HG03520 (cell line): ENCODE data around the gene METAP2.

Experiments used
- ATAC-seq: cut with Tn5 transposase; IDR thresholded peaks from one replicate; pipeline ENCODE4 v1.9.1; 2021; ENCODE audit warnings: mild to moderate bottlenecking, moderate library complexity; ENCODE audit not compliant: unreplicated experiment

Gene METAP2

DNA sequence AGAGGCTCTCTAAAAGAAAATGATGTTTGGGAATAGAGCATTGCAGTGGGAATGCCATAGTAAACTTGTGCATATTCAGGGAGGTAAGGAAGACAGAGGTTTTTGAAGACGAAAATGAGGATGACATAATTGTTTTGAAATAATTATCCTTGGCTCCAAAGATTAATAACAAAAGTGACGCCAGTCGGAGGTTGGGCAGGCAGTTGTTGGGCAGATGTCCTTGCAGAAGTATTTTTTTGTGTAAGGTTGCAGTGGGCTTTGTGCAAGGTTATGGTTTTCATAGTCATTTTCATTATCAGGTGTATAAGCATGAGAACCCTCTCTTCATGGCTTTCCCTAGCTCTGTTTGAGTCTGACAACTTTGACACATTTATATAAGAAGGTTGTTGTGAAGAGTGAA, 35.3 kb downstream of the METAP2 start:
- no peak for ATAC-seq

DNA sequence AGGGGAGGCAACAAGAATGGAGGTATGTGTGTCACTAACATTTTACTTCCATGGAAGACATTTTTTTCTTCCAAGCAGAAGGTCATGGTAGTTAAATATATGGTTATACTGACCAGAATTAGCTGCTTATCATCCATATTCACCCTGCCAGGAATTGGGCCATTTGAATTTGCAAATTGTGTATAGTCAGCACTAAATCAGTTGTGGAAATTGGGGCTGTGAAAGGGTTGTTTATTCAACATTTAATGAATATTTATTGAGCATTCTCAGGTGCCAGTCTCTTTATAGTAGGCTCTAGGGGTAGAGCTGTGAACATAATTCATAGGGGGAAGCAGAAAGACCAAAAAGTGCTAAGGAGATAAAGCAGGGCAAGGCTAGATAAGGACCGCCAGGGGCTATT, 38.0 kb downstream of the METAP2 start:
- no peak for ATAC-seq

DNA sequence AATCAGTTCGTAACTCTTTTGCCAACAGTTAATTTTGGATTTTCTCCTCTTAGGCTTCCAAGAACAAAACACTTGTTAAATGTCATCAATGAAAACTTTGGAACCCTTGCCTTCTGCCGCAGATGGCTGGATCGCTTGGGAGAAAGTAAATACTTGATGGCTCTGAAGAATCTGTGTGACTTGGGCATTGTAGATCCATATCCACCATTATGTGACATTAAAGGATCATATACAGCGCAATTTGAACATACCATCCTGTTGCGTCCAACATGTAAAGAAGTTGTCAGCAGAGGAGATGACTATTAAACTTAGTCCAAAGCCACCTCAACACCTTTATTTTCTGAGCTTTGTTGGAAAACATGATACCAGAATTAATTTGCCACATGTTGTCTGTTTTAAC, 39.6 kb downstream of the METAP2 start:
- no peak for ATAC-seq

DNA sequence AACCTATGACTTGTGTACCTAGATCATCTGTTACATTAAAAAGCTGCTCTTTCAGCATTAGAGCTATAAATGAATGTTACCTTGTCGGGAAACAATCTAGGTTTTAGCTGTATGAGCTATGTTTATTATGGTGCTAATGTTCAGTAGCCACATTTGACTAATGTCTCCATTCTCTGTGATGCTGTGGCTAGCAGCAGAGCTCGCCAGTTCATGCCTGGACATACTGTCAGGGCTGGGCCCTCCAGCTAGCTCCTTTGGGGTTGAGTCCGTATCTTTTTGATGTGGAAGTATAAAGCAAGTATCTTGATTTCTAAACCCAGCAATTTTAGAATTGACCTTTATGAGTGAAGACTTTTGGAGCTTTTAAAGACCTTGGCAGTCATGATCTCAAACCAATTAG, 41.2 kb downstream of the METAP2 start:
- ATAC-seq, result no peak

DNA sequence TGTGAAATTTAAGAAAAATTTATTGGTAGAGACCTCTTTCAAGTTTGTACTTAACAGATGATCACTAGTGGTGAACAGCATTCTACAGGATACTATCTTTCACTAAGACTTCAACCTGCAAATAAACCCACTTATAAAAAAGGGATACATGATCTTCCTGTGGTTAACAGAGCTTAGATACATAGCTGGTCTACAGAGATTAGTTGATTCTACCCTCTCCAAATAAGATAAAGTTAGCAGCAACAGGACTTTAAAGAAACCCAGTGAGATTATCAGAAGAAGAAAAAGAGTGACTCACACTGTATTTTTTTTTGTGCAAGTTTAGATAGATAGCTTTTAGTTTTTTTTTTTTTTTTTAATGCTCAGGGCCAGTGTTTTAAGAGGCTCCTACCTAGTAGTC, 42.8 kb downstream of the METAP2 start:
- ATAC-seq, result no peak

DNA sequence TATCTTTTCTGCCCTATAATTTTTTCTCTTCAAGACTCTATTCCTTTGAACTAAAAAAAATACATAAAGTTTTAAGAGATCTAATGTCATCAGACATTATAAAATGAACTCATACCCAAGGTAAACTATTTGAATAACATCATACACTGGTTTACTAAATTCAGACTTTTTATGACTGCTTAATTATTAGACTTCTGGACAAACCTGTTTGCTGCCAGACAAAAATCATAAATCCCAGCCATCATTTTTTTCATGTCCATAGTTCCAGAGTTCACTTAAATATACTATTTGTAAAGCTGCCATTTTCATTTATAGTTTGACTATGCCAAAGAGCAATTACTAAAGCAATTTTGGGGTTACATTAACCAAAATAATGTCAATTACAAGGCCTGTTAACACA, 43.3 kb downstream of the METAP2 start:
- no peak for ATAC-seq

DNA sequence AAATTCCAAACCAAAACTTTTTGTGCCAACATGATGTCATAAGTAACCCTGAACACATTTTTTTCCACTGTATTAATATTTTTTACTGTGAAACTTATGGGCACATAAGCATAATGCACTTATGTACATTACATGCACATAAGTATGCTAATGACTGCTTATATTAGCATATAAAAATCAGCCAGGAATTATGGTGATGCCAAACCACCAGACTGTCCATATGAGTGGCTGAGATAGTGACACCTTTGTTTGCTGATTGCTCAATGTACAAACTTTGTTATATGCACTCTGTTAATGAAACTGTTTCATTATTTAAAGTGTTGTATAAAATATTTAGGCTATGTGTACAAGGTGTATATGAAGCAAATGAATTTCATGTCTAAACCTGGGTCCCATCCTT, 45.0 kb downstream of the METAP2 start:
- ATAC-seq, result no peak

DNA sequence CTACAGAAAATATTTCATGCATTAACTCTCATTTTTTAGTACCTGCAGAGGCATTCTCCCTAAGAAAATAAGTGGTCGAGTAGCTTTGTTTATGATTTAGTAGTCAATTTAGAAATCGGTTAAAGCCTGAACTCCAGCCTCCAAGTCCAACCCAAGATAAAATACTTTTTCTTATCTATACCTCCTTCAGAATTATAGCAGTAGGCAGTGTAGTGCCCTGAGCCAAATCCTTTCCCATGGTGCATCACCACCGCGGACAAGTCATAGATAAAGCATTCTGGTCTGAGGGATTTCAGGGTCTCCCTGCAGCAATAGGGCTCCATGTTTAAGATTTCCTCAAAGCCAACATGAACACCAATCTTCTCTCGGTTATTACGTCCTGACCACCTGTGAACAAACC, 46.9 kb downstream of the METAP2 start:
- no peak for ATAC-seq

DNA sequence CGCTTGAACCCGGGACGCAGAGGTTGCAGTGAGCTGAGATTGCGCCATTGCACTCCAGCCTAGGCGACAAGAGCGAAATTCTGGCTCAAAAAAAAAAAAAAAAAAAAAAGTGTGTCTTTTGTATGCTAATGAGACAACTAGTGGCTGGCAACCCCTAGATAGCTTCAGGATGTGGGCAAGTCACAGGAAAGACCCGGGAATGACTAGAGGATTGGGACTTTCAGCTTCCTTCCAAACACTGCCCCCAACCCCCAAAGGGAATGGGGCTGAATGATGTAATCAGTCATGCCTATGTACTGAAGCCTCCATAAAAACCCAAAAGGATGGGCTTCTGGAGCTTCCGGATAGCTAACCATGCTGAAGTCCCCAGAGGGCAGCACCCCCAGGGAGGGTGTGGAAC, 48.7 kb downstream of the METAP2 start:
- no peak for ATAC-seq

DNA sequence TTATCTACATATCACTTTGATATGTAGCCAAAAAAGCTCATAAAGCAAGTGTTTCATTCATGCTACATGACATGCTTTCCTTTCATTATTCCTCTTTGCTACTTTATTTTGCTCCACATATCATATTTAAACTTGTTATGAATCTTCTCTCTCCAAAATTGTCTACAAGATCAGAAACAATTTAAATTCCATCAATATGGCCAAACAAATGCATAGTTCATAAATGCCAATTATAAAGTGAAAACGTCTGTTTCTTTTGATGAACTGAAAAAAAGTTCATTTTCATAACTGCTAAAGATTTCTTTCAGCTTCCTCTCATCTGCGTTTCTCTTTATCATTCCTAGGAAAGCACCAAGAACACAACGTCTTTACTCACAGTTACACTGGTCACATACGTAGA, 54.5 kb downstream of the METAP2 start:
- no peak for ATAC-seq

DNA sequence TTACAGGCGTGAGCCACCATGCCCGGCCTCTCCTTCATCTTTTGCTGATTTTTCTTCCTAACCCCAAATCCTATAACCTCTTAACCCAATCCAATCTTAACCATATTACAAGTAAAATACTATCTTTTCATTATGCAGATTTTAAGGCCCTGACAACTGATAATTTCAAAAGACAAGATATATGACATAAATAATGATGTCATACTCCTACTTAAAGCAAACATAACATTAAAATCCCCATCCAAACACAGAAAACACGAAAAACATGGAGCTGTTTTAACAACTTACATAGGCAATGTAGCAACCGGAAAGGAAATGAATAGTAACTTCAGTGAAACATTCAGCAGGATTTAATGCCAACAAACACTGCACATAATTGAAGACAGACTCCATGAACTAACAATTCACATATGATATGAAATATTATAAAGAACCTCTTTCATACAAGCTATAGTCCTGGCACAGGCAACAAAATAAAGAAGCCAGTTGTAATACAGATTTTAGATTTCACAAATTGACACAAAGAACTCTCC, 55.8 kb downstream of the METAP2 start:
- no peak for ATAC-seq

DNA sequence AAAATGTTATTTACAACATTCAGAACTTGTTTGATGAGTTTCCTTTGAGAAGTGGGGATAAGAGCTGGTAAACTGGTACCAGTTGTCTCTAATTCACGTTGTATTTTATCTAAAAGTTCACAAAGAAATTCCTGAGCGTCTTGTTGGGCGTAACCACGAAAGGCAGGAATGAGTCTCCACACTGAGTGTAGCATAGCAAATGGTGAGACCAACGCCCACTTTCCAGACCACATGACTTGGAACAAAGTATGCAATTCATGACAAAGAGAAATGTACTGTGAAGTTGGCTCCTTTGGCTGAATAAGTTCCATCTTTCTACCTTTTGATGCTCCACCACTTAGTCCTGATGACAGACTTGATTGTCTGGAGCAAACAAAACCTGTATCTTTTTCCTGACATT, 58.9 kb downstream of the METAP2 start:
- no peak for ATAC-seq

DNA sequence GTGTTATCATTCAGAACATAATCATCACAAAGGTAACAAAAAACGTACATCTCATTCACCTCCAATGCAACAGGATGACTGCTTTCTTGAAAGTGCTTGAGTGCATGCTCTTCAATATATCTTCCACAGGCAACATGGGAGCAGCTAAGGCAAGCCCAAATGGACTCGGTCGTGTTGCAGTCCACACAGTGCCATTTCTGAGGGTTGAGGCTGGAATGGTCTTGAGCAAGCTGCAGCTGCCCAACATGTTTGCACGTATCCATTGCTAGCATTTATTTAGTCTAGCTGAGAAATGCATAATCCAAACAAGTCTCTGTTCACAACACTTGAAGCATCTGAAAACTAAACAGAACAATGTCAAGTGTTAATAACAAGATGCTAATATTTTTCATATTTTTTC, 60.0 kb downstream of the METAP2 start:
- no peak for ATAC-seq

DNA sequence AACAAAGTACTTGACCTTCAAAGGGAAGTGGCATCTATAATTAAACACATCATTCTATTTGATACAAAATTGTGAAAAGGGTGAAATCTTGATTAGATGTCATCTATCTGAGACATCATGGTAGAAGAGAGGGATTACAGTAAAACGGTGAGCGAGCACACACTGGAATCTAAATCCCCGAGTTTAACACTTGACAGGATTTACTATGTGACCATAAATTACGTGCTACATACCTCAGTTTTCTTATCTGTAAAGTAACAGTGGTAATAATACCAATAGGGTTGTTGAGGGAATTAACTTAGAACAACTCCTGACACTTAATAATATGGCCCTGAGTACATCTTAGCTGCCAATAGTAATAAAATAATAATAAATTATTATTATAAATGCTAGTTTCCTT, 64.1 kb downstream of the METAP2 start:
- no peak for ATAC-seq

DNA sequence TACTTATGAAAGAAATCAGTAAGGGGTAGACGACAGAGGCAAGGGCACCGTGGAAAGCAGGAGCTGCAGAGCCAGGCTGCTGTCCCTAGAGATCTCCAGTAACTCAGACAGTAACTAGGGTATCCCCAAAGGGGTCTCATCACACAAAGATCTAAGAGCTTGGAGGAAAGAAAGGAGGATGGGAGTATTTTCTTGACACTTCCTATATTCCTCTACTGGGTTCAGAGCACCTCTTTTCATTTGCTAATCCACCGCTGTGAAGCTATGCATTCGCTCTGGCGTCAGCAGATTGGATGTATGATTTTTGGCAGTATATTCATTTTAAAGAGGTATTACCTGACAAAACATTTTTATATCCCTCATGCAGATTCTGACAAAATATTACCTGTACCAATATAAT, 64.7 kb downstream of the METAP2 start:
- no peak for ATAC-seq

DNA sequence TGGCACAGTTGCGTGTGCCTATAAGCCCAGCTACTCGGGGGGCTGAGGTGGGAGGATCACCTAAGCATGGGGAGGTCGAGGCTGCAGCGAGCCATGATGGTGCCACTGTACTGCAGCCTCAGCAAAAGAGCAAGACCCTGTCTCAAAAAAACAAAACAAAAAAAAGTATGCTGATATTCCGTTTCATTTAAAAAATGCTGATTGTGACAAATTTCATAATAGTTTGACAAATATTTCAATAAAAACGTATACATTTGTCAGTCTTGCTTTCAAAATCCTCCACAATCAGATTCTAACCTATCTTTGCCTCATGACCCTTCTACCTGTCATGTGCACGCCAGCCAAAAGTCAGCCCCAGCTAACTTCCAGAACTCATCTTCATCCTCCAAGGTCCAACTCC, 67.5 kb downstream of the METAP2 start:
- ATAC-seq, result no peak

DNA sequence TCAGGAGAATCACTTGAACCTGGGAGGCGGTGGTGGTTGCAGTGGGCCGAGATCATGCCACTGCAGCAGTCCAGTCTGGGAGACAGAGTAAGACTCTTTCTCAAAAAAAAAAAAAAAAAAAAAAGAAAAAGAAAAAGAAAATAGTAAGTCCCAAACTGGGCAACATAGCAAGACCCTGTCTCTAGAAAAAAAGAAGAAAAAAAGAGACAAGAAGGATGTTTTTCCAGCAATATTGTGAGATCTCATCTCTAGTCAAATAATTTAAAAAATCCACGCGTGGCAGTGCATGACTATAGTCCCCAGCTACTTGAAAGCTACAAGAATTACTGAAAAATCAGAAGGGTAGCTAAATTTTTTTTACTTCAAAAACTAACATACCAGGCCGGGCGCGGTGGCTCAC, 69.4 kb downstream of the METAP2 start:
- ATAC-seq, result no peak

DNA sequence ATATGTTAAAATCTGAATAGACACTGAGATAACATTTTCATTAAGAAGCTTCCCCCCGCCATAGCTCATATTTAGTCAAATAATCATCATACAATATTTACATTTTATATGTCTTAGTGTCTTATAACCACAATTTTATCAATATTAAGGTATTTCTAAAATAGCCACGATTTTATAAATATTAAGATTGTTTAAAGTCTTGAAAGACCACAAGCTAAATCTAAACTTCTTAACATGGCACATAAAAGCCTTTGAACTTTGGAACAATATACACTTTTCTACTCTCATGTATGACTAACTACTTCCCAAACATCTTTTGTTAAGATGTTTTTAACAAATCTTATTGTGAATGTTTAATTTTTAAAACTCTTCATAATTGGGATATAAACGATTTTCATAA, 70.8 kb downstream of the METAP2 start:
- ATAC-seq, result no peak

DNA sequence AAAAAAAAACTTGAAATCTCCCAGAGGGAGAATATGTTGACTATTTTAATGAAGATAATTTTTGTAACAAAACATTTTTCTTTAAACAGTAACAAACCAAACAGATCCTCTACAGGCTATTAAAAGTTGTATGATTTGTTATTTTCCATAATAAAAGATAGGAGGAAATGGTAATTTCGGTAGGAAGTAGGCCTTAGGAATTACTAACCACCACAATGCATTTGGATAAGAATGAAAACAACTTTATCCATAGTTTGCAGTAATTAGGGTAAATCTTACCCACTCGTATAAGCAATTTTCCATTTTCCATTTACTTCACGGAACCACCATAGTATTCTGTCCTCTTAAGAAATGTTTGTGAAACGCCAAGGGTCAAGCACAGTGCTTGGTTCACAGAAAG, 71.4 kb downstream of the METAP2 start:
- ATAC-seq, result no peak

DNA sequence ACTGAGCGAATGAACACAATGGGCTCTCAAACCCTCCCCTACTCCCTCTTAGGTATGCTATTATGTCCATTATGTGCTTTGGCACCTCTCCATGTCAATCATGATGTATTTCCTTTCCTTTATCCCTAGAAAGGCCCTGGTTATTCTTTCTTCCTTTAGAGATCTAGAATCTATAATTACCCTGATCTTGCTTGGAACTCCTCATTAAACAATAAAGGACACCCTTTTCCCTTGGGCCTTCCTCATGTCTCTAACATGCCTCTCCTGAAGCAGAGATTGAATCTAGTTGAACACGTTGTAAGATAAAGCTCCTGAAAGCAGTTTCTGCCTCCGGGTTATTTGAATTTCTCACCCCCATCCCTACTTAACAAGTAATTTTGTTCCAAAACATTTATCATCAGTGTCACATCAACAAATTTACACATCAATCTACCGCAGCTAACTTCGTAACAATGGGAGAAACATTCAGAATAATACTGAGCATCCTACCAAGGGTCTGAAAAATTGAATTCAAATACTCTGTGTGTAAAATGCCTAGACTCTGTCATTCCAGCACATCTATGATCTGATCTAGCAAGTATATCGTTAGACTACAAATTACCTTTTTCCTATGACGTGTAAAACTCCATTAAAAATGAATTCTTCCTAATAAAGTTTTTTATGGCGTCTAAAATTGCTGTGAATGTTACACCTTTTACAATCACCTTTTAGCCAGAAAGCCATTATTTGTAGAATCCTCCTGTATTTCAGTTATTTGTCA, 72.0 kb downstream of the METAP2 start:
- no peak for ATAC-seq

DNA sequence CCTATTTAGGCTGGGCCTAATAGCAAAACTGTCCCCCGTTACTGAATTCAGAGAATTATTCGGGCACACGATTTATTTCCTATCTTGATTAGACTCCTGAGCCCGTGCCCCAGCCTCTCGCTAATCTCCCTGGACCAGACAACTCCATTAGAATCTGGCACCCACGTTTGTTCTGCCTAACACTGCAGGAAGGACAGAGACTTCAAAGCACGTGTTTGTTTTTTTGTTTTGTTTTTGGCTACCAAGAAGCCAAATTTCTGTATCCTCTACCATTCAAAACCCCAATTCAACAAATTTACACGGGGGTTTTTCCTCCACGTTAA, 72.5 kb downstream of the METAP2 start:
- no peak for ATAC-seq

DNA sequence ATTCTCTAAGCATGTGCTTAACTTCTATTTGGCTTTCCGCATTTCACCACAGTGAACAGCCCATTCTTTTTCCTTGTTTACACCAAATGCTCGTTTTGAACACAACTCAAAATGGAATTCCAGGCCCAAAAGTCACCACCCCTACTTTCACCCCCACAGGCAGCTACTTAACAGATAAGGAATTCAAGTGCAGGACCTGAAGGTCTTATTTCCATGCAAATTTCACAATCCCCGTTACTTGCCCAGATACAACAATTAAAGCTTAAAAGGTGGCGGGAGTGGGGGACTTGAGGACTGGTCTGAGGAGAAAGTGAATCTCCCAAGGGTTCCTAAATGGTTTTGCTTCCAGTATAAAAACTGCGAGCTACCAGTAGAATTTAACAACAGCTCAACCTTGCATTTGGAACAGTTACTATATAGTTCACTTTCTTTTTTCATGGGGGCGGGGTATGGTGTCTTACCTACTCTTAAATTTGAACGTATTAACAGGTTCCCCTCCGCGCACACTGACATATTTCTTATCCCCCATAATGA, 73.6 kb downstream of the METAP2 start:
- no peak for ATAC-seq

DNA sequence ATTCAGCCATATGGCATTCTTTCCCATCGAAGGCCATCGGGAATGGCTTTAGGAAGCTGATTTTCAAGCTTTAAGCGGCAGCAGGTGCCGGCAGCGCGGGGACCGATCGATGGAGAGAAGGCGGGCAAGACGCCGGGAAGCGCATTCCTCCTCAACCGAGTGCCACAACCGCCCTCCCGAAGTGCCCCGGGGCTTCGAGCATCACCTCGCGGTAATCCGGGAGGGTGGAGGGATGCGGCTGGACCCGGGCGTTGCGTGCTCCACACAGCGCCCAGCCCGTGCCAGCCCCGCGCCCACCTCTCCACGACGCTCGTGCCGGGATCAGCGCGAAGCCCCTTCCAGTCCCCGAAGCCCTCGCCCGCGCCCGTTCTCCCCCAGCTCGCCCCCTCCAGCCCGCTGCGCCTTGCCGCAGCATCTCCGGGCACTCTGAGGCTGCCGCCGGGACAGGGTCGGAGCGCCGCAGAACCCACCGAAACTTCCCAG, 74.1 kb downstream of the METAP2 start:
- no peak for ATAC-seq
